PFSK-1 (cell line): Measurements from ENCODE around the gene ZNF445.

Source experiments
- POLR2AphosphoS5 ChIP-seq: IDR thresholded peaks from 2 replicates; pipeline ENCODE4 v1.6.1; 2012; ENCODE audit warnings: low read depth, mild to moderate bottlenecking, control low read depth, low read length, moderate library complexity
- SIN3A ChIP-seq: IDR thresholded peaks from 2 replicates; pipeline ENCODE4 v1.6.1; 2012; ENCODE audit warnings: mild to moderate bottlenecking, low read length, moderate library complexity, borderline replicate concordance; ENCODE audit not compliant: insufficient read depth

DNA sequence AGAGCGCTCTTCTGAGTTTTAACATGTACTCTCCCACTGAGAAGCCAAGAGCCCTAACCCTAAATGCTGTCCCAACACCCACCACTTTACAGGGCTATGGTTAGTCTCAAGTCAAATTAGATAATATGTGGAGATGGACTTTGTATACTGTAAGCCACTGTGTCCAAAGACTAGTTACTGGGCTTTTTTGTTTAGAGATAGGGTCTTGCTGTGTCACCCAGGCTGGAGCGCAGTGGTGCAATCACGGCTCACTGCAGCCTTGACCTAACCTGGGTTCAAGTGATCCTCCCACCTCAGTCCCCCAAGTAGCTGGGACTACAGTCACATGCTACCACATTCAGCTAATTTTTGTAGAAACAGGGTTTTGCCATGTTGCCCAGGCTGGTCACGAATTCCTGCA is 23.2 kb downstream of the ZNF445 start:
- no peak for TF ChIP-seq SIN3A
- no peak for TF ChIP-seq POLR2AphosphoS5
